Measurements from ENCODE around the gene PML.

PML gene

DNA sequence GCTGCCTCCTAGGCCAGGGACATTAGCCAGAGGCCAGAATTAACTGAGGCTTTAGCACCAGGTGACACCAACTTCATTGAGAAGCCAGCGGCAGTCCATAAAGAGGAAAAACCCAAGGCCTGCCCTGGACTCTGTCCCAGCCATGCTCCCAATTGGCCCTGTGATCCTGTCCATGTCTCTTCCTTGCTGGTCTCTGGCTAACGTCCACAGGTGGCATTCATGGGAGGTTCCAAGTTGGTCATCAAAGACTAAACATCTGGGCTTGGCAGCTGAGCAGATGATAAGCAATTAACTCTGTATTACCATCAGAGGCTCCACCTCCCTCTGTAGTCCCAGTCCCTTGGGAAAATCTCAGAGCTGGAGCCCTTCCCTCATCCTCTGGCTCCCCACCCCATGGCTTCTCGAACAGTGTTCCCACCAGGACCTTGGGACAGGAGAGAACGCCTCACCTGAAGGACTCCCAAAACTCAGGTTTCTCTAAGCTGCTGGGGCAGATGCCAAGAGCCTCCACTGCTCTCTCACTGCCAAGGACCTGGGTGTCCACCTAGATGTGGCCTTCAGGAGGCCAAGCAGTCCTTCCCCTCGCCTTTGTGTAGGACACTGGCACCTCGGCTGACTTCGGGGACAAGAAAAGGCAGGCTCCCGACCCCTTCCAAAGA, 47.4 kb downstream of the PML start:
- 94 to 97% methylated on average over 8 of the region's 8 CpGs for WGBS, 2 experiments (ENCODE audit: insufficient coverage in 2 of 2)
- Histone ChIP-seq H3K36me3 (ENCODE audit: control insufficient read depth, insufficient read depth, low read length) (peaks cover 4% of the 10 kb centered on the region), H3K27ac (ENCODE audit: low read depth, low read length, severe bottlenecking) (no peak overlapping the region), H3K4me1 (ENCODE audit: control insufficient read depth, insufficient read depth, low read length, poor library complexity, severe bottlenecking) (peaks cover 29% of the 10 kb centered on the region), H3K4me3 (ENCODE audit: extremely low read depth, insufficient read depth, low read length, poor library complexity, severe bottlenecking) (no peak overlapping the region), H3K9me3 (ENCODE audit: control insufficient read depth, low read length) (no peaks in the 10 kb centered on the region)

DNA sequence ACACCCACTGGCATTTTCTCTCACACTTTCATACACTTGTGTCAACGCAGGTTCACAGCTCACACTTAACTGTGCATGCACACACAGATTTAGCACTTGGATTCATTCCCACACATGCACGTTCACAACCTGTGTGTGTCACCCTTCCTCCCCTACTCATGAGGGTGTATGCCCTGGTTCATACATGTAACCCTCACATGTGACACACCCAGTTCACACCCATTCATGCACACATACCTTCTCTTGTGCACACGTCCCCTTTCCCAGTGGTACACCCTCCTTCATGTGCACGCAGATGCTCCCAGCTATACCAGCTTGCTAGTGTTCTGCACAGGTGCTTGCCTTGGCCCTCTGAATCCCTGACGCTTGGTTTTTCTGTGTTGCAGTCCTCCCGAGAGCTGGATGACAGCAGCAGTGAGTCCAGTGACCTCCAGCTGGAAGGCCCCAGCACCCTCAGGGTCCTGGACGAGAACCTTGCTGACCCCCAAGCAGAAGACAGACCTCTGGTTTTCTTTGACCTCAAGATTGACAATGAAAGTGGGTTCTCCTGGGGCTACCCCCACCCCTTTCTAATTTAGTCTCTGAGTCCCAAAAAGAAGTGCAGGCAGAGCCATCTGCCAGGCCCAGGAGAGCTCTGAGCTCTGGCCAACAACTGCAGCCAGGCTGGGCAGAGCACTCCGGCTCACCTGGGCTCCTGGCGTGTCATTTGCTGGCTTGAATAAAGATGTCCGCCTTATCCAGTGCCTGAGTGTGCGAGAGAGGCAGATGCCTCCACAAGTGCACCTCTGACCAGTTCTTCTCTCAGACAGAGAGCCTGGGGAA, 48.3 kb downstream of the PML start:
- Histone ChIP-seq H3K36me3 (ENCODE audit: control insufficient read depth, insufficient read depth, low read length) (peaks cover 4% of the 10 kb centered on the region), H3K4me1 (ENCODE audit: control insufficient read depth, insufficient read depth, low read length, poor library complexity, severe bottlenecking) (peaks cover 29% of the 10 kb centered on the region), H3K4me3 (ENCODE audit: extremely low read depth, insufficient read depth, low read length, poor library complexity, severe bottlenecking) (no peak overlapping the region), H3K27ac (ENCODE audit: low read depth, low read length, severe bottlenecking) (no peak overlapping the region), H3K9me3 (ENCODE audit: control insufficient read depth, low read length) (no peaks in the 10 kb centered on the region)
- 94 to 96% methylated on average over 11 of the region's 11 CpGs for WGBS, 2 experiments (ENCODE audit: insufficient coverage in 2 of 2)

DNA sequence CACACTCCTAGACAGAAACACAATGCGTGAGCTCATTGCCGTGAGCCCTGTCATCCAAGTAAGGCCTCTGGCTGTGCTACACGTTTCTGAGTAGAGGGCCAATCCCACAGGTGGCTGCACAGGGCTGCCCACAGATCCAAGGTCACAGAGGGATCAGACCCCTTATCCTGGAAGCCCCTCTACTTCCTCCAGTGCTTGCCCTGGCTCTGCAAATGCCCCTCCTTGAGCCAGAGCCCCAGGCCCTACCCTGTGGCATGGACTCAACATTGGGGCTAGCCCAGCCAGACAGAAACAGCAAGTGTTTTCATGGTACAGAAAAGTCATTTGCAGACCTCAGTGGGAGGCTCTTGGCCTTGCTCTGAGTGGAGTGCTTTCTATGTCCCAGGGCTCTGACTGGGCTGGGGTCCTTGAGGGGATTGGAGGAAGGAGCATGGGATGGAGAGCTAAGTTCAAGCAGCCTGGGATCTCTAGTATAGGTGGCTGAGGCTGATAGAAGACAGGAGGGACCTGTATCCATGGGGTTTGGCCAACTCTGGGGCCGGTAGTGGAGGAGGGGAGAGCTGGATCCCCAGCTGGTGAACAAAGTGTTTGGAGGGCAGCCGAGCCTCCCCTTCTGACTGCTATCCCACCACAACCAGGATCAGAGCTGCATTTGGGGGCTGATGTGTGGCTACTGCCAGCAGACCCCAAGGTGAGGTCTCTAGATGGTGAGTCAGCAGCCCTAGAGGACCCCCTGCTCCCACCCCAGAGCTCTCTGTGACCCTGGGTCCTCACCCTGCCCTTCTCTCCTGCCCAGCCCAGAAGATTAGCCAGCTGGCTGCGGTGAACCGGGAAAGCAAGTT, 49.1 kb downstream of the PML start:
- Histone ChIP-seq H3K4me1 (ENCODE audit: control insufficient read depth, insufficient read depth, low read length, poor library complexity, severe bottlenecking) (peaks cover 27% of the 10 kb centered on the region), H3K36me3 (ENCODE audit: control insufficient read depth, insufficient read depth, low read length) (peaks cover 4% of the 10 kb centered on the region), H3K27ac (ENCODE audit: low read depth, low read length, severe bottlenecking) (no peak overlapping the region), H3K4me3 (ENCODE audit: extremely low read depth, insufficient read depth, low read length, poor library complexity, severe bottlenecking) (no peak overlapping the region), H3K9me3 (ENCODE audit: control insufficient read depth, low read length) (no peaks in the 10 kb centered on the region)
- 76 to 84% methylated on average over 6 of the region's 7 CpGs for WGBS, 2 experiments (ENCODE audit: insufficient coverage in 2 of 2)

DNA sequence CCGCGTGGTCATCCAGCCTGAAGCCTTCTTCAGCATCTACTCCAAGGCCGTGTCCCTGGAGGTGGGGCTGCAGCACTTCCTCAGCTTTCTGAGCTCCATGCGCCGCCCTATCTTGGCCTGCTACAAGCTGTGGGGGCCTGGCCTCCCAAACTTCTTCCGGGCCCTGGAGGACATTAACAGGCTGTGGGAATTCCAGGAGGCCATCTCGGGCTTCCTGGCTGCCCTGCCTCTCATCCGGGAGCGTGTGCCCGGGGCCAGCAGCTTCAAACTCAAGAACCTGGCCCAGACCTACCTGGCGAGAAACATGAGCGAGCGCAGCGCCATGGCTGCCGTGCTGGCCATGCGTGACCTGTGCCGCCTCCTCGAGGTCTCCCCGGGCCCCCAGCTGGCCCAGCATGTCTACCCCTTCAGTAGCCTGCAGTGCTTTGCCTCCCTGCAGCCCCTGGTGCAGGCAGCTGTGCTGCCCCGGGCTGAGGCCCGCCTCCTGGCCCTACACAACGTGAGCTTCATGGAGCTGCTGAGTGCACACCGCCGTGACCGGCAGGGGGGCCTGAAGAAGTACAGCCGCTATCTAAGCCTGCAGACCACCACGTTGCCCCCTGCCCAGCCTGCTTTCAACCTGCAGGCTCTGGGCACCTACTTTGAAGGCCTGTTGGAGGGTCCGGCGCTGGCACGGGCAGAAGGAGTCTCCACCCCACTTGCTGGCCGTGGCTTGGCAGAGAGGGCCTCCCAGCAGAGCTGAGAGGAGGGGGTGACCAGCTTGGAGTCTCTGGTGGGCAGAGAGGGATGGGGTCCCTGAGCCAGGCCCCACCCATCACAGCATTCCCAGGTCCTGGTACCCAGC, 50.0 kb downstream of the PML start:
- Histone ChIP-seq H3K27ac (ENCODE audit: low read depth, low read length, severe bottlenecking) (no peak overlapping the region), H3K4me1 (ENCODE audit: control insufficient read depth, insufficient read depth, low read length, poor library complexity, severe bottlenecking) (peaks cover 19% of the 10 kb centered on the region), H3K4me3 (ENCODE audit: extremely low read depth, insufficient read depth, low read length, poor library complexity, severe bottlenecking) (no peak overlapping the region), H3K9me3 (ENCODE audit: control insufficient read depth, low read length) (no peaks in the 10 kb centered on the region), H3K36me3 (ENCODE audit: control insufficient read depth, insufficient read depth, low read length) (peaks cover 4% of the 10 kb centered on the region)
- 94% methylated on average over 22 to 28 of the region's 31 CpGs for WGBS, 2 experiments (ENCODE audit: insufficient coverage in 2 of 2)

DNA sequence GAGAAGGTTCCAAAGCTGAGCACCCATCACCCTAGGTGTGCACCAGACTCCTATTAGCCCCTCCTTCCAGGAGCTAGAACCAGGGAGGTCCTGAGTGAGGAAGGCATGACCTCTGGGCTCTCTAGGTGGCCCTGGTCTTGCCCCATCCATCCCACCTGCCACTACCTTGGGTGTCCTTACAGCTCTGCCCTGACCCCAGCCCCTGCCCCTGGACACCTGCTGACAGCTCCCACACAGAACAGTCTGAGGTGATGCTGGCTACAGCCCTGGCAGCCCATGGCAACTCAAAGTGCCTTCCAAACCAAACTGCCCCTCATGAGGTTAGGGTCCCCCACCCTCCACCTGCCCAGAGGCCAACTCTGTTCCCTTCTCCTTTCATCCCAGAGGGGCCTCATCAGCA, 50.7 kb downstream of the PML start:
- no peaks in the 10 kb centered on the region for H3K9me3 ChIP-seq (ENCODE audit: control insufficient read depth, low read length)
- H3K4me1 ChIP-seq (ENCODE audit: control insufficient read depth, insufficient read depth, low read length, poor library complexity, severe bottlenecking) = peaks cover 13% of the 10 kb centered on the region
- no peak overlapping the region for H3K27ac ChIP-seq (ENCODE audit: low read depth, low read length, severe bottlenecking)
- no peak overlapping the region for H3K4me3 ChIP-seq (ENCODE audit: extremely low read depth, insufficient read depth, low read length, poor library complexity, severe bottlenecking)
- H3K36me3 ChIP-seq (ENCODE audit: control insufficient read depth, insufficient read depth, low read length) = peaks cover 4% of the 10 kb centered on the region

DNA sequence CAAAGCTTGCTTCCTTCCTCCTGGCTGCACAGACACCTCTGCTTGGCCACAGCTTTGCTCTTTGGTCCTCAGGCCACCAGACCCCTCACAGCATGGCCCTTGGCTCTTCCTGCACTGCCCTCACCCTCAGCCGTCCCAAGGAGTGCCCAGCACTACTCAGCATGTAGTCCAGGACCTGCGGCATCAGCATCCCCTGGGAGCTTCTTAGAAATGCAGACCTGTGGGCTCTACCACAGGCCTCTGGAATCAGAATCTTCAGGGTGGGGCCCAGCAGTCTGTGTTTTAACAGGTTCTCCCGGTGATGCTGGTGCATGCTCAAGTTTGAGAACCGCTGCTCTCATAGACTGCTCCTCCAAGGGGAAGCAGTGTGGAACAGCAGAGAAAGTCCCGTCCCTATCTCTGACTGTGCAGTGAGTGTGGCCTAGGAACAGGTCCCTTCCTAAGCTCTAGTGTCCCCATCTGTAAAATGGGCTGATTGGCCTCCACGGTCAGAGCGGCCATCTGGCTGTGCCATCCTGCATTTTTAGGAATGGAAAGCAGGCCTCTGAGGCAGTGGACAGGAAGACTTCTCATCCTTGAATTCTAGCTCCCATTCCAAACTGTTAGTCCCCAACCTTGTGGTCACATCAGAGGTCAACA, 51.2 kb downstream of the PML start:
- WGBS, 2 experiments (ENCODE audit: insufficient coverage in 2 of 2) = 81 to 84% methylated on average over 6 to 7 of the region's 7 CpGs
- peaks cover 7% of the 10 kb centered on the region for H3K4me1 ChIP-seq (ENCODE audit: control insufficient read depth, insufficient read depth, low read length, poor library complexity, severe bottlenecking)
- H3K4me3 ChIP-seq (ENCODE audit: extremely low read depth, insufficient read depth, low read length, poor library complexity, severe bottlenecking) = no peak overlapping the region
- H3K27ac ChIP-seq (ENCODE audit: low read depth, low read length, severe bottlenecking) = no peak overlapping the region
- H3K36me3 ChIP-seq (ENCODE audit: control insufficient read depth, insufficient read depth, low read length) = peaks cover 4% of the 10 kb centered on the region
- no peaks in the 10 kb centered on the region for H3K9me3 ChIP-seq (ENCODE audit: control insufficient read depth, low read length)

DNA sequence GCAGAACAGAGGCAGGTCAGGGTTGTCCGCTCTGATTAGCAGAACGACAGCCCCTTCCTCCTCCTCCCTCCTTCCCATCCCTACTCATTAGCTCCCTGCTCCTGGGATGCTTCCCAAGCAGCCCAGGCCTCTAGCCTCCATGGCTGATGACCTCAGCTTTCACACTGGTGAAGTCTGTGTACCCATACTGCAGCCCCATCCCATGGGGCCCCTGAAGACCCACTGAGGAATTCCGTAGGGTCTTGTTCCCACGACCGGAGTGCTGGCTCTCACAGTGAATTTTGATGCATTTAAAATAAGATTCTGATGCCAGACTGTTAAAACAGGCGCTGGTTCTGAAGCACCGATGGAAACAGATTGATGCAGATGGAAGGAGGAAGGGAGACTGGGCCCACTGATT, 51.8 kb downstream of the PML start:
- Histone ChIP-seq H3K4me3 (ENCODE audit: extremely low read depth, insufficient read depth, low read length, poor library complexity, severe bottlenecking) (no peak overlapping the region), H3K36me3 (ENCODE audit: control insufficient read depth, insufficient read depth, low read length) (peaks cover 4% of the 10 kb centered on the region), H3K27ac (ENCODE audit: low read depth, low read length, severe bottlenecking) (no peak overlapping the region), H3K9me3 (ENCODE audit: control insufficient read depth, low read length) (no peaks in the 10 kb centered on the region), H3K4me1 (ENCODE audit: control insufficient read depth, insufficient read depth, low read length, poor library complexity, severe bottlenecking) (peaks cover 2% of the 10 kb centered on the region)
- 87 to 91% methylated on average over 6 to 7 of the region's 7 CpGs for WGBS, 2 experiments (ENCODE audit: insufficient coverage in 2 of 2)

DNA sequence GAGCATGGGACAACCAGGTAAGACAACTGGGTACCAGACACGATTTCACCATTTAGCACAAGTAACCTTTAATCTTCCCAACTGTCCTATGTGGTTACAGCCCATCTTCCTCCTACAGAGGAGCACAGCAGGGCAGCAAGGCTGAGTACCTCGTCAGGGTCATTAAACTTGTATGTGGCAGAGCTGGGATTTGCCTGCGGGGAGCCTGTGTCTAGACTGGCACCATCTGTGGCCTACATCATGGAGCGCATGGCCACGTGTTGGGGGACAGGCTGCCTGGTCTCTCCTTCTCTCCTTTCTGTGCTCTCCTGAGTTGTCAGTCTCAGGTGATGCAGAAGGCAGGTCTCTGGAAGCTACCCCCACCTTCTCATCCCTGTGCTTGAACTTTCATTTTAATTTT, 55.6 kb downstream of the PML start:
- Histone ChIP-seq H3K4me1 (ENCODE audit: control insufficient read depth, insufficient read depth, low read length, poor library complexity, severe bottlenecking) (peaks cover 3% of the 10 kb centered on the region), H3K9me3 (ENCODE audit: control insufficient read depth, low read length) (no peaks in the 10 kb centered on the region), H3K4me3 (ENCODE audit: extremely low read depth, insufficient read depth, low read length, poor library complexity, severe bottlenecking) (no peak overlapping the region), H3K27ac (ENCODE audit: low read depth, low read length, severe bottlenecking) (no peak overlapping the region), H3K36me3 (ENCODE audit: control insufficient read depth, insufficient read depth, low read length) (no peaks in the 10 kb centered on the region)
- 89 to 91% methylated on average over 5 of the region's 5 CpGs for WGBS, 2 experiments (ENCODE audit: insufficient coverage in 2 of 2)

DNA sequence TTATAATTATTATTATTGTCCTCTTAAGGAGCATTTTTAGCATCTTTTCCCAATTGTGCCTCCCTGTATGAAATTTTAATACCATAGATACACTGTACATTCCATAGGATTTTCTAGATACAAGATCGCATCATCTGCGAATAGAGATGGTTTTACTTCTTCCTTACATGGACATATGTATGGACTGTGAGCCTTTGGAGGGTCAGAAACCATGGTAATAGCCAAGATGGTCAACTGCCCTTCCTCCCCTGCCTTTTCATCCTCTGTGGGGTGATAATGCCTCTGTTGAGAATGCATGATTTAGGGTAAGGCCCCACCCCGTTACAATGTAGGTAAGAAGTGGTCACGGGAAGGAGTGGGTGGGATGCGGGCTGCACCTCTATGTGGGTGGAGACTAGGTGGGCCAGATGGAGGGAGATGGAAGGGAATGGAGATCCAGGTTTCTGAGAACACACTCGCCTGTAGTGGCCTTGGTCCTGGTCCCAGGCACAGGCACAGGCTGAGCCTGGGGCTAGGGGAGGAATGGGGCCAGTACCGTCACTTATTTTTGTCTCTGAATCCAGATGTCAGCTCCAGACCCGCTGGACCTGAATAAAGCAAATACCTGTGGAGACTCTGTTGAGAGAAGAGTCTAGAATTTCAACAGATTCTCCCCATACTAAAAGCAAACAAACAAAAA, 56.2 kb downstream of the PML start:
- H3K4me3 ChIP-seq (ENCODE audit: extremely low read depth, insufficient read depth, low read length, poor library complexity, severe bottlenecking) = no peak overlapping the region
- no peaks in the 10 kb centered on the region for H3K9me3 ChIP-seq (ENCODE audit: control insufficient read depth, low read length)
- WGBS, 2 experiments (ENCODE audit: insufficient coverage in 2 of 2) = 81 to 87% methylated on average over 4 of the region's 8 CpGs
- peaks cover 3% of the 10 kb centered on the region for H3K4me1 ChIP-seq (ENCODE audit: control insufficient read depth, insufficient read depth, low read length, poor library complexity, severe bottlenecking)
- no peak overlapping the region for H3K27ac ChIP-seq (ENCODE audit: low read depth, low read length, severe bottlenecking)
- H3K36me3 ChIP-seq (ENCODE audit: control insufficient read depth, insufficient read depth, low read length) = no peaks in the 10 kb centered on the region
